IPS DF 6.9 (cell line): Measurements from ENCODE around the gene C17orf50.

Experiments used
- DNase-seq: peaks from one replicate; pipeline ENCODE4 v3.0.0-alpha.2; 2013; ENCODE audit warnings: low read depth, low spot score
- H3K27ac ChIP-seq: one replicate; pipeline ENCODE4 v1.5.1; 2013; ENCODE audit warnings: low read length, control low read depth
- H3K27me3 ChIP-seq: 2 replicates; pipeline ENCODE4 v1.6.1; 2013; ENCODE audit warnings: mild to moderate bottlenecking, low read length; ENCODE audit not compliant: control insufficient read depth, insufficient read depth
- H3K36me3 ChIP-seq: 2 replicates; pipeline ENCODE4 v1.6.1; 2013; ENCODE audit warnings: low read length; ENCODE audit not compliant: control insufficient read depth, insufficient read depth
- H3K4me1 ChIP-seq: 2 replicates; pipeline ENCODE4 v1.6.1; 2013; ENCODE audit warnings: low read length; ENCODE audit not compliant: control insufficient read depth, insufficient read depth
- H3K4me3 ChIP-seq: 2 replicates; pipeline ENCODE4 v1.5.1; 2013; ENCODE audit warnings: mild to moderate bottlenecking, low read length
- H3K9me3 ChIP-seq: 2 replicates; pipeline ENCODE4 v1.6.1; 2013; ENCODE audit warnings: low read length, inconsistent platforms; ENCODE audit not compliant: control insufficient read depth, insufficient read depth
- WGBS: extraction: QIAGEN DNeasy Blood & Tissue Kit; methylation state at CpG from one replicate; pipeline ENCODE4 v1.1.7; 2013; ENCODE audit warnings: mixed read lengths, missing lambda C conversion rate; ENCODE audit not compliant: insufficient read length, insufficient coverage; 5-methylcytosine and 5-hydroxymethylcytosine counted together

Gene C17orf50

GRCh38 chr17:35726127-35726952 is 34.3 kb upstream of the C17orf50 start:
- Histone ChIP-seq H3K4me1 (peaks cover 4% of the 10 kb centered on the region), H3K9me3 (no peaks in the 10 kb centered on the region), H3K4me3 (no peak overlapping the region), H3K36me3 (peaks cover 3% of the 10 kb centered on the region; the same call in 1 of the 2 replicates), H3K27ac (no peak overlapping the region), H3K27me3 (no peaks in the 10 kb centered on the region)
- DNase-seq, result no peak
- WGBS, result no CpG with 5 or more reads among the region's 6 CpGs

DNA sequence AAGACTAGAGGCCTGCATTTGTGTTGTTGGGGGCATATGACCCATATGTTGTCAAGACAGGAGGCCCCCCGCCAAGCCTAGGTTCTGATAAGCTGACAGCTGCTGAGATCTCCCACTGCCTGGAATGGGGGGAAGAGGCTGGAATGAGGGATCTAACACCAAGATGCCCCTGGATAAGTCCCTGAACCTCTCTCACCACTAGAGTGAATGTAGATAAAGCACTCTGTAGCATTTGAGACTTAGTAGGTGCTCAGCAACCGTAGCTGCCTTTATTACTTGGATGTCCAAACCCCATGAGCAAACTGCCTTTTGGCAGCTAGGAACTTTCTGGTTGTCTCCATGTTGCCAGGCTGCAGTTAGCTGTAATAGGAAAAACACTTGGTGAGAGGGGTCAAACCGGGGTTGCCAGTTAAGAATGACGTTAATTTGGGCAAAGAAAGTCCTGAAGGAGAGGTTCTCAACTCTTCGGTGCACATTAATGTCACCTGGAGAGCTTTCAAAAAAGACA is 33.7 kb upstream of the C17orf50 start:
- DNase-seq, result no peak
- Histone ChIP-seq H3K36me3 (peaks cover 3% of the 10 kb centered on the region; the same call in 1 of the 2 replicates), H3K4me1 (peaks cover 4% of the 10 kb centered on the region), H3K27me3 (no peaks in the 10 kb centered on the region), H3K27ac (no peak overlapping the region), H3K4me3 (no peak overlapping the region), H3K9me3 (no peaks in the 10 kb centered on the region)
- no CpG with 5 or more reads among the region's 5 CpGs for WGBS

DNA sequence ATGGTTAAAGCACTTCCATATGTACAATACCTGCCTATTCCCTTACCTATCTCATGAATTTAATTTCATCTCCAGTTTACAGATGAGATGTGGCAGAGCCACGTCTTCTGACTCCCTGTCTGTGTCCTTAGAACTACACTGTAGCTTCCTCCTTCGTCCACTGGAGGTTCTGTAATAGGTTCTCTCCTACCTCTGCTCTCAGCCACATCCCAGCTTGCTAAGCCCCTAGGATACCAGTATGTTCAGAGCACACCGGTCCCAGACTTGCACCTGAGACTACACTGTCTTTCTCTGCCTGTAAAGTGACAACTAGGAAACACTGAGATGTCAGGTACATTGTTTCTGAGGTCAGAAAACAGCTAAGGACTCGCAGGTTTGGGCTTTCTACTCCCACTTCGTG is 33.1 kb upstream of the C17orf50 start:
- no peak overlapping the region for H3K27ac ChIP-seq
- peaks cover 3% of the 10 kb centered on the region; the same call in 1 of the 2 replicates for H3K36me3 ChIP-seq
- no peak for DNase-seq
- H3K4me3 ChIP-seq, result no peak overlapping the region
- H3K27me3 ChIP-seq, result no peaks in the 10 kb centered on the region
- peaks cover 6% of the 10 kb centered on the region for H3K4me1 ChIP-seq
- no CpG with 5 or more reads among the region's 5 CpGs for WGBS
- no peaks in the 10 kb centered on the region for H3K9me3 ChIP-seq

- Histone ChIP-seq H3K27me3 (no peaks in the 10 kb centered on the region), H3K9me3 (no peaks in the 10 kb centered on the region), H3K4me3 (no peak overlapping the region), H3K4me1 (peaks cover 6% of the 10 kb centered on the region), H3K27ac (no peak overlapping the region), H3K36me3 (peaks cover 2% of the 10 kb centered on the region; the same call in 1 of the 2 replicates)
- no CpG with 5 or more reads among the region's 3 CpGs for WGBS
- no peak for DNase-seq
These were observed 32.1 kb upstream of the C17orf50 start for GRCh38 chr17:35728551-35728950.

- peaks cover 6% of the 10 kb centered on the region for H3K4me1 ChIP-seq
- H3K9me3 ChIP-seq, result no peaks in the 10 kb centered on the region
- no CpG with 5 or more reads among the region's 4 CpGs for WGBS
- no peak overlapping the region for H3K4me3 ChIP-seq
- no peak overlapping the region for H3K27ac ChIP-seq
- no peaks in the 10 kb centered on the region for H3K27me3 ChIP-seq
- H3K36me3 ChIP-seq, result no peaks in the 10 kb centered on the region
- no peak for DNase-seq
These were observed 31.3 kb upstream of the C17orf50 start for GRCh38 chr17:35729405-35729833.

GRCh38 chr17:35730400-35731005 is 30.2 kb upstream of the C17orf50 start:
- DNase-seq, result no peak

GRCh38 chr17:35731239-35731916 is 29.3 kb upstream of the C17orf50 start, which contains the start of gene RASL10B:
Gene RASL10B, plus strand, starts transcription at chr17:35731639. Its CDS starts 3,546 bp downstream, at chr17:35735185.
- DNase-seq, result no peak
- H3K9me3 ChIP-seq, result no peaks in the 10 kb centered on the region
- no peaks in the 10 kb centered on the region for H3K36me3 ChIP-seq
- H3K27ac ChIP-seq, result no peak within 1 kb of the TSS
- no peaks in the 10 kb centered on the region for H3K27me3 ChIP-seq
- no CpG with 5 or more reads among the region's 44 CpGs for WGBS
- H3K4me1 ChIP-seq, result peaks cover 6% of the 10 kb centered on the region
- H3K4me3 ChIP-seq, result peak within 1 kb of the TSS; percentile 77

More at GRCh38 chr17:35730400-35731005, 30.2 kb upstream of the C17orf50 start:
- no peaks in the 10 kb centered on the region for H3K36me3 ChIP-seq
- H3K9me3 ChIP-seq, result no peaks in the 10 kb centered on the region
- no CpG with 5 or more reads among the region's 10 CpGs for WGBS
- peaks cover 6% of the 10 kb centered on the region for H3K4me1 ChIP-seq
- H3K27me3 ChIP-seq, result no peaks in the 10 kb centered on the region
- no peak overlapping the region for H3K27ac ChIP-seq
- no peak overlapping the region for H3K4me3 ChIP-seq

- Histone ChIP-seq H3K4me1 (peaks cover 6% of the 10 kb centered on the region), H3K9me3 (no peaks in the 10 kb centered on the region), H3K27ac (no peak overlapping the region), H3K27me3 (no peaks in the 10 kb centered on the region), H3K36me3 (no peaks in the 10 kb centered on the region), H3K4me3 (peak overlapping the region; percentile 77)
- no CpG with 5 or more reads among the region's 47 CpGs for WGBS
- DNase-seq, result no peak
These were observed 28.5 kb upstream of the C17orf50 start for GRCh38 chr17:35731917-35732805.

DNA sequence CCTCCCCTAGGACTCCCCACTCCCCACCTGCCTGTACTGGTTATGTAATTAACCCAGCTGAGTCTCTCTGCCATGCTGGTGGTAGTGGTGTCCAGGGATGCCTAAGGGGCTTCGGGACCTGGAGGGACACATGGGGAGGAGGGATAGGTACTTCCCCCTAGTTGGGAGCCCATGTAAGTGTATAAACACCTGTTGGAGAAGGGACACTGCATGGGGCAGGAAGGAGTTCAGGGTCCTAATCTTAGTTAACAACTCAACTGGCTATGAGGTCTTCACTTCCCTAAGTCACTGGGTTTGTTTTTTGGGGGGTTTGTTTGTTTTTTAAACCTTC is 27.9 kb upstream of the C17orf50 start:
- Histone ChIP-seq H3K4me1 (peaks cover 6% of the 10 kb centered on the region), H3K27ac (no peak overlapping the region), H3K9me3 (no peaks in the 10 kb centered on the region), H3K36me3 (no peaks in the 10 kb centered on the region), H3K27me3 (no peaks in the 10 kb centered on the region), H3K4me3 (no peak overlapping the region; the same call in 1 of the 2 replicates)
- WGBS, result no CpG with 5 or more reads among the region's 1 CpG
- DNase-seq, result no peak
